ENCODE data around the gene DNAJC3. TPM values are rescaled to one million over a fixed set of nuclear protein-coding genes. Genes with fewer than 3 reads are reported as not detected.

The DNAJC3 gene
- total RNA-seq, 1 experiment from 2014 or later = 25.7 TPM

- CTCF ChIA-PET = no interaction called here
- in situ Hi-C loops (cut with HindIII; ENCODE audit: low pct_unique_long_range_greater_than_20kb, low sequenced_read_pairs) = no loop called here
Observed at GRCh38 chr13:95722241-95722640, 45.3 kb downstream of the DNAJC3 start.

GRCh38 chr13:95723438-95723837, 46.5 kb downstream of the DNAJC3 start:
- Histone ChIP-seq H3K27me3 (ENCODE audit: control insufficient read depth, insufficient read depth, low read length) (no peaks in the 10 kb centered on the region), H3K4me3 (ENCODE audit: low read depth in 2 of 2, low read length in 2 of 2) (no peak overlapping the region), H3K27ac (ENCODE audit: low read length) (no peak overlapping the region), H3K4me1 (ENCODE audit: control insufficient read depth, insufficient read depth, low read length) (no peaks in the 10 kb centered on the region), H3K36me3 (ENCODE audit: control insufficient read depth, insufficient read depth, low read length) (no peaks in the 10 kb centered on the region; the same call in 1 of the 2 replicates), H3K9me3 (ENCODE audit: control insufficient read depth, insufficient read depth, low read depth, low read length) (no peaks in the 10 kb centered on the region)
- in situ Hi-C loops (cut with HindIII; ENCODE audit: low pct_unique_long_range_greater_than_20kb, low sequenced_read_pairs) = no loop called here
- CTCF ChIA-PET = no interaction called here
- no peak for DNase-seq (ENCODE audit: low read depth, low spot score)
- TF ChIP-seq SIN3A (IDR thresholded peaks at IDR 0.05; ENCODE audit: borderline replicate concordance, insufficient read depth, low read depth, low read length) = no peak
- ATAC-seq = no peak
- intact Hi-C loops (cut with micrococcal nuclease; ENCODE audit: unreplicated experiment) = no loop called here
- no TSS peak for BruUV-seq (replicated peaks)
- POLR2A ChIA-PET = no interaction called here

More at GRCh38 chr13:95722241-95722640, 45.3 kb downstream of the DNAJC3 start:
- no peak for TF ChIP-seq CTCF (IDR thresholded peaks at IDR 0.05)
- TF ChIP-seq SIN3A (IDR thresholded peaks at IDR 0.05; ENCODE audit: borderline replicate concordance, insufficient read depth, low read depth, low read length) = no peak
- TF ChIP-seq POLR2AphosphoS5 (IDR thresholded peaks at IDR 0.05; ENCODE audit: low read depth, low read length) = no peak
- no peak for TF ChIP-seq TCF7L2 (IDR thresholded peaks at IDR 0.05; ENCODE audit: low read depth, low read length)
- TF ChIP-seq REST (IDR thresholded peaks at IDR 0.05; ENCODE audit: insufficient read depth in 1 of 2, low read depth in 2 of 2, low read length in 1 of 2) = no peak
- ATAC-seq = no peak
- H3K27me3 ChIP-seq (ENCODE audit: control insufficient read depth, insufficient read depth, low read length) = no peaks in the 10 kb centered on the region
- intact Hi-C loops (cut with micrococcal nuclease; ENCODE audit: unreplicated experiment) = no loop called here
- DNase-seq (ENCODE audit: low read depth, low spot score) = no peak
- no peak overlapping the region for H3K4me3 ChIP-seq (ENCODE audit: low read depth in 2 of 2, low read length in 2 of 2)
- H3K4me1 ChIP-seq (ENCODE audit: control insufficient read depth, insufficient read depth, low read length) = no peaks in the 10 kb centered on the region
- no peak overlapping the region for H3K27ac ChIP-seq (ENCODE audit: low read length)
- no TSS peak for BruUV-seq (replicated peaks)
- H3K36me3 ChIP-seq (ENCODE audit: control insufficient read depth, insufficient read depth, low read length) = no peaks in the 10 kb centered on the region; the same call in 1 of the 2 replicates
- POLR2A ChIA-PET = no interaction called here
- H3K9me3 ChIP-seq (ENCODE audit: control insufficient read depth, insufficient read depth, low read depth, low read length) = no peaks in the 10 kb centered on the region

- intact Hi-C loops (cut with micrococcal nuclease; ENCODE audit: unreplicated experiment) (no loop called here), in situ Hi-C loops (cut with HindIII; ENCODE audit: low pct_unique_long_range_greater_than_20kb, low sequenced_read_pairs) (no loop called here)
- H3K9me3 ChIP-seq (ENCODE audit: control insufficient read depth, insufficient read depth, low read depth, low read length) = no peaks in the 10 kb centered on the region
- no peaks in the 10 kb centered on the region; the same call in 1 of the 2 replicates for H3K36me3 ChIP-seq (ENCODE audit: control insufficient read depth, insufficient read depth, low read length)
- H3K27me3 ChIP-seq (ENCODE audit: control insufficient read depth, insufficient read depth, low read length) = no peaks in the 10 kb centered on the region
- POLR2A ChIA-PET = no interaction called here
- CTCF ChIA-PET = no interaction called here
- DNase-seq (ENCODE audit: low read depth, low spot score) (no peak), ATAC-seq (no peak)
- no peak overlapping the region for H3K27ac ChIP-seq (ENCODE audit: low read length)
- BruUV-seq (replicated peaks) = no TSS peak
- H3K4me1 ChIP-seq (ENCODE audit: control insufficient read depth, insufficient read depth, low read length) = no peaks in the 10 kb centered on the region
- no peak for TF ChIP-seq POLR2AphosphoS5 (IDR thresholded peaks at IDR 0.05; ENCODE audit: low read depth, low read length)
- TF ChIP-seq TCF7L2 (IDR thresholded peaks at IDR 0.05; ENCODE audit: low read depth, low read length) = no peak
- no peak for TF ChIP-seq CTCF (IDR thresholded peaks at IDR 0.05)
- TF ChIP-seq REST (IDR thresholded peaks at IDR 0.05; ENCODE audit: insufficient read depth in 1 of 2, low read depth in 2 of 2, low read length in 1 of 2) = no peak
- no peak for TF ChIP-seq SIN3A (IDR thresholded peaks at IDR 0.05; ENCODE audit: borderline replicate concordance, insufficient read depth, low read depth, low read length)
- no peak overlapping the region for H3K4me3 ChIP-seq (ENCODE audit: low read depth in 2 of 2, low read length in 2 of 2)
Observed at GRCh38 chr13:95724252-95724651, 47.3 kb downstream of the DNAJC3 start.

Data from Panc1 (cell line).